Measurements from ENCODE around the gene AUTS2.

The AUTS2 gene

GRCh38 chr7:69800495-69800894 is 202.2 kb downstream of the AUTS2 start:
- no peak for DNase-seq

DNA sequence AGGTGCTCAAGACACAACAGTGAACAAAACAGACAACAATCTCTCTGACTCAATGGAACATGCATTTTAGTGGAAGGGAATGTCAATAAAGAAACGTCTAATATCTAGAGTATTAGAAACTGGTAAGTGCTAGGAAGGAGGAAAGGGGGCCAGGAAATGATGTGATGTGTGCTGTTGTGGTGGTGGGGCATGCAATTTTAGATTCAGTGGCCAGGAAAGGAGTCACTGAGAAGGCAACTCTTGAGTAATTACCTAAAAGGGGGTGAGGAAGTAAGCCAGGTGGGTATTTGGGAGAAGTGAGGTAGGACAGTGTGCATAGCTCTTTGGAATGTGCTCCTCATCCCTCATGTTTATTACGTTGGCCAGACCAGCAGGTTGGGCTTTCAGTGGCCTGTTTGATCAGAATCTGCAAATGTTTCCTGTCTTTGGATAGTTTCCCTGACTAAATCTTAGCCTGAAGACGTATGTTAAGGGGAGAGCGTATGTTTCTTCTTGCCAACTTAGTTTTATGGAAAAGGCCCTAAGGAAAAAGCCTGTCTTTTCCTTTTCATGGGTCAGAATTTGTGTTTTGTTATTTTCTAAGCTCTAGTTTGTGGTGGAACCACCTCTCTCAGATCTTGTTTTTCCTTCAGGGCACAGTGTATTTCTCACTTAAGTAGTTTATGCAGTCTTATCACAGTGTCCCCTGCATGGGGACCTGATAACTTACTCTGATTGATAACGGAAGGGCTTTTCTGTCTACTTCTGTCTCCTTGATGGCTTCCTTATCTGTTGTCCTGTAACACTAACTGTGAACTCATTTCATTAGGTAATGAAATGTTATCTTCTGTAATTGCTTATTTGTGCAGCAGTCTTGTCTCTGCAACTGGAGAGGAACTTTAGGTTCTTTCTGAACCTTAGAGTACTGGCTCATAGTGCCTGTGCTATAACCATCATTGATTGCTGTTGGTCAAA is 203.7 kb downstream of the AUTS2 start:
- DNase-seq: no peak

DNA sequence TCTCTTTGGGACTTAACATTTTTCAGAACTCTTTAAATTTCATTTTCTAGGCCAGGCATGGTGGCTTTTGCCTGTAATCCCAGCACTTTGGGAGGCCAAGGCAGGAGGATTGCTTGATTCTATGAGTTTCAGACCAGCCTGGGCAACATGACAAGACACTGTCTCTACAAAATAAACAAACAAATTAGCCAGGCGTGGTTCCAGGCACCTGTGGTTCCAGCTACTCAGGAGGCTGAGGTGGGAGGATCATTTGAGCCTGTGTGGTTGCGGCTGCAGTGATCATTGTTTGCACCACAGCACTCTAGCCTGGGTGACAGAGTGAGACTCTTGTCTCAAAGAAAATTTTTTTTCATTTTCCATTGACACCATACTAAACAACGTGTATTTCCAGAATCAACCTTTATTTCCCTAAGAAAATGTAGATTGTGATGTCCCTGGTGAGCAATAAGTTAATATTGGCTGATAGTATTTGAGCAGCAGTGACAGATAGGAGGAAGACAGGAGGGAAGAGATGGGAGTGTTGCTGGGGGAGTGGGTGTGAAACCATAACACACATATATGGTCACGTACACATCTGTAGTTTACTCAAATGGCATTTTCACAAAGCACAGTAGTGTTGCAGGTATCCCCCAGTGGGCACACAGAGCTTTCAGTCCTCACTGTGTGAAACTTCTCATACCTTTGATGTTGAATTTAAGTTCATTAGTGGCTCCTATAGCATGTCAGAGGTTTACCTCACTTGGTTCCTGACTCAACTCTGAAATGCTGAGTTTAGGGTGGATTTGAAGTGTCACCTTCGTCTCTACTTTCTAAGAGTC is 205.6 kb downstream of the AUTS2 start:
- no peak for DNase-seq

- DNase-seq: no peak
Observed at GRCh38 chr7:69804962-69805361, 206.7 kb downstream of the AUTS2 start.

DNA sequence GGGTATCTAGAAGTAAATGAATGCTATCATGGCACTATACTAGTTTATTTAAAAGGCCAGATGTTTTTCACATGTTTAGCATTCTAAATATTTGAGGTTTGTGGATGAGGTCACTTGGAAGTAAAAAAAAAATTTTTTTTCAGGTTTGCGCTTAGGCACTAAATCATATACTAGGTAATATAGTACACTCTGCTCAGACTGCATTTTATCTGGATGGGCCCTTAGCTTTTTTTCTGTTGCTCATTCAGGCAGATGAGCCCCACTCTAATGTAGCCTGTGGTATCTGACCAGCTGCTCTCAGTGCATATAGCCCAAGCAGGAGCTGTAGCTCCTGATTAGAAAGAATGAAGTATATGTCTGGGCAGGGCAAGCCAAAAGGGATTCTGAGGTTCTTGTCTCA is 210.1 kb downstream of the AUTS2 start:
- no peak for DNase-seq

- DNase-seq: no peak
Observed at GRCh38 chr7:69811476-69812308, 213.4 kb downstream of the AUTS2 start.

DNA sequence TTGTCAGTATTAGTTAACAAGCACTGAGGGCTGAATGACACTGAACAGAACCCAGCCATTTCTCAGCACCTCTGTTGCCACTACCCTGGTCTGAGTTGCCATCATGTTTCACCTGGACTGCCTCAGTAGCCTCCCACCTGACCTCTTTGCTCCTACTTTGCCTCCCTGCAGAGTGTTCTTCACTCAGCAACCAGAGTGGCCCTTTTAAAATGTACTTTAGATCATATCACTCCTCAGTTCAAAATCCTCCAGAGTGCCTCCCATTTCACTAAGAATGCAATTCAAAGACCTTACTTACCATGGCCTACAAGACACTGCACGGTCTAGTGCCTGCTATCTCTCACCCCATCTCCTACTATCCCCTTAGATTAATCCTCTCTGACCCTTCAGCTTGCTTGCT is 214.5 kb downstream of the AUTS2 start:
- no peak for DNase-seq

- DNase-seq: no peak
Observed at GRCh38 chr7:69813637-69814240, 215.5 kb downstream of the AUTS2 start.

DNA sequence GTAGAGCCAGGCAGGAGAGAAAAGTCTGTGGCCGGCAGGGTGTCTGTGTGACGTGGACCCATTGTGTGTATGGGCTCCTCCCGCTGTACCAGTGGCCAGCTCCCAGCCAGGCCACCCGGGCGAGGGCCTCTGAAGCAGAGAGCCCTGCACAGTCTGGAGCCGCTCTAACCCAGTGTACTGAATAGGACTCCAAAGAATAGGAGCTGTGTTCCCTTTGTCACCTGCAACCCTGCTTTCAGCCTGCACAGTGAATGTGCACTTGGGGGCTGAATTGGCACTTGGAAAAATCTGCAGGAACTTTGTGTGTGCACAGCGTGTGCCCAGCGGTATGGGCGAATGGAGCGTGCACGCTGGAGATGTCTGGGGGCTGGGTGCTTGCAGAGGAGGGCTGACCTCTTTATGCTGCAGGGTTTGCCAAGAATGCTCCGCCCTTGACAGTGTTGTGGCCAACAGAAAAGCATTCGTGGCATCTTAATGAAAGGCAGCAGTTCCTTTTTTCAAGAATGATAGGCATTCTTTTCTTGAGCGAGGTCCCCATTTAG is 216.2 kb downstream of the AUTS2 start:
- no peak for DNase-seq

- no peak for DNase-seq
Observed at GRCh38 chr7:69816501-69816900, 218.2 kb downstream of the AUTS2 start.

GRCh38 chr7:69817121-69817520 is 218.8 kb downstream of the AUTS2 start:
- DNase-seq: no peak

DNA sequence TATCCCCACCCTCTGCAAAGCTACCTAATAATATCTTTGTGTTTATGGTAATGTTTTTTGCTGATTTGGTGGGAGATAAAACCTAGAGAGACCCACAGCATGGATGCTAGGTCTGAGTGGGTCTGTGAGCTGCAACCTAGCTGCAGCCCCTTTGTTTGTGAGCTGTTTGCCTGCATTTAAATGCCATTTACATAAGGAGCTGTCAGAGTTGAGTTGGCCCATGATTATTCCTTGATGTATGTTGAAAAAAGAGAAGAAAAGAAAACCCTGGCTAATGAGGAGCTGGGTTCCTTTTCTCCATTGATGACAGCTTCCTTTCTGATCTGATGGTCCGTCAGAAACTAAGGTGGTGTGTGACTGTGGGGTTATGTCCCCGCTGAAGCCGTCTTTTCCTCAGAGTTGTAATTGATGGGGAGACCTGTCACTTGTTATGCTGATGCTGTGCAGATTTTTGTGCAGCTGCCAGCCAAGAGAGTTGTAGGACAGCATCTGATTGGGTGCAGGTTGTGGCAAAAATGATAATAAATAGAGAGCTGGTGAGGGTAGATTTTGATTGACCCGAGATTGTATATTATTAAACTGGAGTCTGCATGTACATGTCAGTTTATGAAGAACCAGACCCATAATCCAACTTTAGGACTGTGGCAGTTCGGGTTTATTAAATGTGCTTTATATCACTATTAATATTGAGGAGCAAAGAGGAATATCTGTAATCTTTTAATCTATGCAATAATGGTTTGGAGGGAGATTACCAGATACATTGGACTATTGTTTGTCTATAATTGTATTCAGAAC is 219.8 kb downstream of the AUTS2 start:
- no peak for DNase-seq

DNA sequence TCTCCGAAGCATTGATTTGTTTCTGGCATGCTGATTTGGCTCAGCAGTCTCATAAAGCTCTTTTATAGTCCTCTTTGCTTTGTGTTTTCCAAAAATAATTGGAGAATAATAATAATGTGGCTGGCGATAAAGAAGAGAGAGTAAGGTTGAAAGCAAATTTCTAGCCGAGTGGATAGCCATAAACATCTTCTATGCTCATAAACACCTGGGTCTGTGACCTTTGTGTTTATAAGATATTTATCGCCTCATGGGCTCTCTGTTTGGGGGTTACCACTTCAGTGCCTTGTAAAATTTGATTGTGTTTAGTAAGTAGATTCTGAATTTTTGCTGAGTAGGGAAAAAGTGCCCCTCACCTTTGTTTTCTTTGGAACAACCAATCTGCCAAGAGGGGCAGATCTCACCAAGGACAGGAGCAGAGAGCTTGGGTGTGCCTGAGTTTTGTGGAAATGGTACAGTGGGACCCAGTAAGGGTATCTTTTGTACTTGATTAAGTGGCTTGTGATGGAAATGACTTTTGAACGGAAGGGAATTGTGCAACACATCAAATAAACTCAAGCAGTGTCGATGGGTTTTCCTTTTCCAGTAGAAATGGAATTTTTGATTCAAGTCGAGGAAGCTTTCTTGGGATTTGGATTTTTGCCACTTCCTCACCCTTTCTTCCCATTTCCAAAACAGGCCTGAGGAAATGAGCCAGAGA is 220.5 kb downstream of the AUTS2 start:
- DNase-seq: no peak

GRCh38 chr7:69819333-69819705 is 221.0 kb downstream of the AUTS2 start:
- no peak for DNase-seq

- no peak for DNase-seq
Observed at GRCh38 chr7:69820479-69821192, 222.4 kb downstream of the AUTS2 start.

DNA sequence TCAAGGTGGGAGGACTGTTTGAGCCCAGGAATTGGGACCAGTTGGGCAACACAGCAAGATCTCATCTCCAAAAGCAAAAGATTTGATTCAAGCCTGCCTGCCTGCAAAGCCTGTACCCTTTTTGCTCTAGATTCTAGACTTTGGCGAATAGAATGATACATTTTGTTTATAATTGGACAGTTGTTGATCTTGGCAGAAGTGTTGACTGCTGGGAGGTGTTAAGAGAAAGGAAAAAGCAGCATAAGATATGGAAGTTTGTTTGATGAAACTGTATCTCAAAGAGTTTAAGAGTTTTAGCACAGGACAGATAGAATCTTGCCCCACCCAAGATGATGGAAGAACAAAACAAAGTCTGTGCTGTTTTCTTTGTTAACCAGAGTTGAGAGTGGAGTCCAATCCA is 224.1 kb downstream of the AUTS2 start:
- DNase-seq: no peak

GRCh38 chr7:69823151-69823744 is 225.0 kb downstream of the AUTS2 start:
- no peak for DNase-seq

GRCh38 chr7:69825113-69825972 is 227.1 kb downstream of the AUTS2 start:
- DNase-seq: no peak

DNA sequence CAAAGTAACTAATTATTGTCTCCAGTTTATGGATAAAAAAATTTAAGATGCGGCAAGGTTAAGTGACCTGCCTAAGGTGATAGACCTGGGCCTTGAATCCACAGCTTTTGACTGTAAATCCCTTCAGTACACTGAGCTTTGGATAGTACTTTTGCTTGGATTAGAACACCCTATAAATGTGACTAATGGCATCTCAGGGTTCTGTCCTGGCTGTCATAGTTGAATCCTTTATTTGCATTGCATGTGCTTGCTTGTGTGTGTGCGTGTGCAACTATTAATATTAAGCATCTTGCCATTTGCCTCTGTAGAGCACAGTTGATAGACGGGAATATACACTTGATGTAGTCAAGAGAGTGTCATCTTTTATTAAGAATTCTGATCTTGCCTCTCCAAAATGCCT is 228.0 kb downstream of the AUTS2 start:
- DNase-seq: no peak

Measured in CD4-positive, alpha-beta T cell treated with Interleukin-15 for 1 hour (primary cell).